SK-N-MC (cell line): ENCODE results near the gene MEPE.

Experiments used
- DNase-seq: peaks from one replicate; pipeline ENCODE4 v3.0.0-alpha.2; 2011; ENCODE audit warnings: low read depth, low spot score
- H3K27ac ChIP-seq: fragments of 200-600 bp; sonication (generic); 2 replicates; pipeline ENCODE4 v1.5.1; 2016; ENCODE audit warnings: mixed run types
- H3K36me3 ChIP-seq: fragments of 200-600 bp; sonication (generic); 2 replicates; pipeline ENCODE4 v1.6.1; 2017; ENCODE audit warnings: antibody characterized with exemption, low read length, mixed read lengths; ENCODE audit not compliant: insufficient read depth
- H3K4me3 ChIP-seq: fragments of 200-600 bp; sonication (generic); 2 replicates; pipeline ENCODE4 v1.5.1; 2016
- H3K9ac ChIP-seq: fragments of 200-600 bp; sonication (generic); 2 replicates; pipeline ENCODE4 v1.8.0; 2017; ENCODE audit warnings: mixed run types, mixed read lengths; ENCODE audit not compliant: insufficient read length
- H3K9me3 ChIP-seq: fragments of 200-600 bp; sonication (generic); 2 replicates; pipeline ENCODE4 v1.6.1; 2017; ENCODE audit warnings: low read depth, mild to moderate bottlenecking, antibody characterized with exemption, low read length, moderate library complexity, mixed read lengths
- EZH2 ChIP-seq: fragments of 200-600 bp; sonication (generic); IDR thresholded peaks from one replicate; pipeline ENCODE4 v1.6.1; 2017; ENCODE audit warnings: antibody characterized with exemption
- FOXP2 ChIP-seq: optimal IDR thresholded peaks from 2 replicates; pipeline ENCODE3; 2011; ENCODE audit warnings: mild to moderate bottlenecking, moderate library complexity; ENCODE audit not compliant: insufficient read depth; ENCODE audit errors: extremely low read length, control extremely low read depth
- POLR2AphosphoS5 ChIP-seq: IDR thresholded peaks from 2 replicates; pipeline ENCODE4 v1.6.1; 2012; ENCODE audit warnings: mild to moderate bottlenecking, low read depth, low read length, borderline replicate concordance

MEPE gene

DNA sequence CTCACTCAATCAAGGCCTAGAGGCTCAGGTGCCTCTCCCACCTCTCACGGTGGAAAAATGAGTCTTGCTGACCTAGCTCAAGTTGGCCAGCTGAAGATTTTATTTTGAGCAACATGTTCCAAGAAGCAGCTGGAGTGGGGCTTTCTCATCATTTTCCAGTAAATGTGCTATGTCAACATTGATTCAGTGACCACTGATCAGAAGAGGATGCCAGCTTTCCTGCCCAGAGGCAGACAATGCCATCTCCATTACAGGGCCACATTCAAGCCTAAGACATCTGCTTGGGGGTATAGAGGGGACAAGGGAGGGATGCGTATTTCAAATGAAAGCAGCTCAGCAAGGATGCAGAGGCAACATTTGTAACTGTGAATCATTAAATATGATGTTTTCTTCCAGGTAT lies 3.0 kb downstream of the MEPE start:
- TF ChIP-seq FOXP2 (no peak), EZH2 (no peak), POLR2AphosphoS5 (no peak)
- Histone ChIP-seq H3K9ac (no peak overlapping the region), H3K36me3 (no peaks in the 10 kb centered on the region), H3K27ac (no peak overlapping the region), H3K4me3 (no peak overlapping the region), H3K9me3 (no peaks in the 10 kb centered on the region)
- DNase-seq: no peak

DNA sequence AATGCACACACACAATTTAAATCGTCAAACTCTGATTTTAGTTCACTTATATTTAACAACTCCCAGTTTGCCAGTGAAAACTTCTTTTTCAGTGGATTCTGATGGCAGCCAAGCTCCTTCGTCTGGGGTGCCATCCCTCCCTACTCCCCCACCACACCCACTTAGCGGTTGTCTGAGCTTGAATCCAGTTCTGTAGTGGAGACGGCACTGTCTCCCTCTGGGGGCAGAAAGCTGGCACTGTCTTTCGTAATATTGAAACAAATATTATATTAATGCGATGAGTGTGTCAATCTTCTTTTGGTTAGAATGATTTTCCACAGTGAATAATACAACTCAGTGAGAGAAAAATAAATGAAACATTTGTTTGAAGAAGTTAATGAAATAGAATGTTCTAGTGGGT lies 5.4 kb downstream of the MEPE start:
- H3K9ac ChIP-seq: no peak overlapping the region
- no peak for DNase-seq
- H3K4me3 ChIP-seq: no peak overlapping the region
- H3K9me3 ChIP-seq: no peaks in the 10 kb centered on the region
- TF ChIP-seq FOXP2 (no peak), EZH2 (no peak), POLR2AphosphoS5 (no peak)
- no peaks in the 10 kb centered on the region for H3K36me3 ChIP-seq
- H3K27ac ChIP-seq: no peak overlapping the region

DNA sequence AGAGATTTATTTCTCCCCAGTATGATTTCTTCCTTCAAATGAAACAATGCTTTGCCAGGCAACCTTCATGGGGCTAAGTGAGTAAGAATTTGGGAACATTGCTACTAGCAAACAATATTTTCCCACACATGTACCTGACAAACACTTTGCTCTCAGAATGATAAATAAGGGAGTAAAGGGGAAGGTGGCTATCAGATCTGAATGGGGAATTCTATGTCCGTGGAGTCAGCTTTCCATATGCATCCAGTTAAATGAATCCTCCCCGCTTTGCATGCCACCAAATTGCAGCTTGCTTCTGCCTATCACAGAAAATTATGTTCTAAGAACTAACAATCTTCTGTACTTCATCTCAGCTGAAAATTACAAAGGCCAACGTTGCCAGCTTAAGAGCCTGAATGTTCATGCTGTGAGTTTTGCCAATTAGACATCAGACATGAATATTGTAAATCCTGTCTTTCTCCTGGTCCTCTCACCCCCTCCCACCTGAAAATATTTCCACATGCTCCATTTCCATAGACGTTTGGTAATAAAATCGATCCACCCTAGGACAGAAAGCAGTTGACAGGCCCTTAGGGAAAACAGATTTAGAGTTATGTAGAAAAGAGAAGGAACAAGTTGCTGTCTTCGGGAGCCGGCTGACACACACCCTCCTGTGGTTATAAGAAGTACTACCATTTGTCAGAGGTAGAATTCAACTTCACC lies 6.3 kb downstream of the MEPE start:
- Histone ChIP-seq H3K27ac (no peak overlapping the region), H3K9me3 (no peaks in the 10 kb centered on the region), H3K36me3 (no peaks in the 10 kb centered on the region), H3K4me3 (0 out of 2 replicates have a peak overlapping the region, but pooled peaks have one; percentile 25), H3K9ac (no peak overlapping the region)
- DNase-seq: peak; percentile 24
- TF ChIP-seq POLR2AphosphoS5 (no peak), FOXP2 (no peak), EZH2 (no peak)

DNA sequence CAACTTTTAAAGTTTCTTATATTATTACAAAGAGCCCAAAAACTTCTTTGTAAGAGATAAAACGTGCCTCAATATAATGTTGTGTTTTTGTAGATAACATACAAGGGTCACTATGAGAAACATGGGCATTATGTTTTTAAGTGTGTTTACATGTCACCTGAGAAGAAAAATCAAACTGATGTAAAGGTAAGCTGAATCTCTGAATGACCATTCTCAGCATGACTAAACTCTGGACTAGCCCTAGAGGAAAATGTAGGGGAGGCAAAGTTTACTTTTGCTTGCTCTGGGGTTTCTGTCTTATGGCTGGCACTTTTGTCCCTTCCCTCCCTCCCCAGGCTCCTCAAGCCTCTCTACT lies 6.8 kb downstream of the MEPE start:
- Histone ChIP-seq H3K4me3 (no peak overlapping the region), H3K9ac (no peak overlapping the region), H3K9me3 (no peaks in the 10 kb centered on the region), H3K36me3 (no peaks in the 10 kb centered on the region), H3K27ac (no peak overlapping the region)
- DNase-seq: no peak
- TF ChIP-seq POLR2AphosphoS5 (no peak), EZH2 (no peak), FOXP2 (no peak)

DNA sequence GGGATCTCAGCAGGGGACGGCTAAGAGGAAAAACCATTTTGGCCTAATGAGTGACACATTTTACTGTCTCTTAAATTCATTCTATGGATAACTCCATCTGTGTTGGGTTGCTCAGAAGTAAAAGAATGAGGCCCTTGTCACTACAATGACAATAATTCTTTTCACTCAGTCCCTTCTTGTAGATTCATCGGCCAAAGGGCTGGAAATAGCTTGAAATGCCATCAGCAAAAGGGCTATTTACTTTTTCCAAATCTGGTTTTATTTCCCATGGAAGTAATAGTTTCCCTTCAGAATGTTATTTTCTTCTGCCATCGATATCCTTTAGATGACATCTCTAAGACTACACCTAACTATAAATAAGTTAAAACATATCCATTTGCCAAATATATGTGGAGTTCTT lies 7.4 kb downstream of the MEPE start:
- no peaks in the 10 kb centered on the region for H3K9me3 ChIP-seq
- DNase-seq: no peak
- no peak overlapping the region for H3K27ac ChIP-seq
- H3K9ac ChIP-seq: no peak overlapping the region
- TF ChIP-seq EZH2 (no peak), FOXP2 (no peak), POLR2AphosphoS5 (no peak)
- no peak overlapping the region for H3K4me3 ChIP-seq
- H3K36me3 ChIP-seq: no peaks in the 10 kb centered on the region

DNA sequence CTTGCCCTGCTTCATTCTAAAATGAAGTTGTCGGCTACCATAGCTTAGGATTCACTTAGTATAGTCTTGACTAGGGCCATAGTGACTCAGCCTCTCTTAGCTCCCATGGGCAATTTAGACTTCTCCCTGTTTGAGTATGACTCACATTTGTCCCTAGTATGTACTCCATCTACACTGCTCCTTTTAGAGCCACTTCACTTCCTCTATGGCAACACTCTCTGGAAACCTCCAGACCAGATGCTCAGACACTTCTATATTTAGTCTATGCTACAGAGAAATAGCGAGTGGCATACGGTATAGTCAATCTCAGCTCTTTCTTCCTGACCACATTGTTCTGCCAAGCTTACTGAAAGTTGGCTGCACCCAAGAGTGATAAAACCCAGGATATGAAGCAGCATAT lies 11.2 kb downstream of the MEPE start:
- no peak overlapping the region for H3K27ac ChIP-seq
- H3K9ac ChIP-seq: no peak overlapping the region
- TF ChIP-seq EZH2 (no peak), FOXP2 (no peak), POLR2AphosphoS5 (no peak)
- no peak for DNase-seq
- H3K9me3 ChIP-seq: no peaks in the 10 kb centered on the region
- no peak overlapping the region for H3K4me3 ChIP-seq
- no peaks in the 10 kb centered on the region for H3K36me3 ChIP-seq

DNA sequence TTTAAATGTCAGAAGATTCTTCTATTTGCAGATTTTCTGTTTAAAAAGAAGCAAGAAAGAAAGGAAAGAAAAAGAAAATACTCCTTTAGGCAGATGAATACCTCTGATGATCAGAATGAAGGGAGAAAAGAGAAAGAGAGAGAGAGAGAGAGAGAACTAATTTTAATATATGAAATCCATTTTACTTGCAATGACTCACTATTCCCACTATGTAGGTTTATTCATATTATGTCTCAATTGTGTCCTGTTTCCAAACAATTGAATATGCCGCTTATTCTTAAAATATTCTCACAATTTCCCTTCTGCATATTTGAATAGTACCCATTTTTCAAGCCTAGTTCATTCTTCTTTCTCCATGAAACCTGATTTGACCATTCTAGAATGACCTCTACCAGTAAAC lies 11.7 kb downstream of the MEPE start:
- no peak for DNase-seq
- Histone ChIP-seq H3K4me3 (no peak overlapping the region), H3K9me3 (no peaks in the 10 kb centered on the region), H3K9ac (no peak overlapping the region), H3K36me3 (no peaks in the 10 kb centered on the region), H3K27ac (no peak overlapping the region)
- TF ChIP-seq EZH2: no peak
- TF ChIP-seq FOXP2: no peak
- TF ChIP-seq POLR2AphosphoS5: no peak

DNA sequence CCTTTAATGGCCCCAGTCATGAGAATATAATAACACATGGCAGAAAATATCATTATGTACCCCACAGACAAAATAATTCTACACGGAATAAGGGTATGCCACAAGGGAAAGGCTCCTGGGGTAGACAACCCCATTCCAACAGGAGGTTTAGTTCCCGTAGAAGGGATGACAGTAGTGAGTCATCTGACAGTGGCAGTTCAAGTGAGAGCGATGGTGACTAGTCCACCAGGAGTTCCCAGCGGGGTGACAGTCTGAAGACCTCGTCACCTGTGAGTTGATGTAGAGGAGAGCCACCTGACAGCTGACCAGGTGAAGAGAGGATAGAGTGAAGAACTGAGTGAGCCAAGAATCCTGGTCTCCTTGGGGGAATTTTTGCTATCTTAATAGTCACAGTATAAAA lies 13.5 kb downstream of the MEPE start:
- TF ChIP-seq FOXP2: no peak
- no peak for TF ChIP-seq EZH2
- TF ChIP-seq POLR2AphosphoS5: no peak
- DNase-seq: no peak
- Histone ChIP-seq H3K4me3 (no peak overlapping the region), H3K36me3 (no peaks in the 10 kb centered on the region), H3K9me3 (no peaks in the 10 kb centered on the region), H3K9ac (no peak overlapping the region), H3K27ac (no peak overlapping the region)

DNA sequence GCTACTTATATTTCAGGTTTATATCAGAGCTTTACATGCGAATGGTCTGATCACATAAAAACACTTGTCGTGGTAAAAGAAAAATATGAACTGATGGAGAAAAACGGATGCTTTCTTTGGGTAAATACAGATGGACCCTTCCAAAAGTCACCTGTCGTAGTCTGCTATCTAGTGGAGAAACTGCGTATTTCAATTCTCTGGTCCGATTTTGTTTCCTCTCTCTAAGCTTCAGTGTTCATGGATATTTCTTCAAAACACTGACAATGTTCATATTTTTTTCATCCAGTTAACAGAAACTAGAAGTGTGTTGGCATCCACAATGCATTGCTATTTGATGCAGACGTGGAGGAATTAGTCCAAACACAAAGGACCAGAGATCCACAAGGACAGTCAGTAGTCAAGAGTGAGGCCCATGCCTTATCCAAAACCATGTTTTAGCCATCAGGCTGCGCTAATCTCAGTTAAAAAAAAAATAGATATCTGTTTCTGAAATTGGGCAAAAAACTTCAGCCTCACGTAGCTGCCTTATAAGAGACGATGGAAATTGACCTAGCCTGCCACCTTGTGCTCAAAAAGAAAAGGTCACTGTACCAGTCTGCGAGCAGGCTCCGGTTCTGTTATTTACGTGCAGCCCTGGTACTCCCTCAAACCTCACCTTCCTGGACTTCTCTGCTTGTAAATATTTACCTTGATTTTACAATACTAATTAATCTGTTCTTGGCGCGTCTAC lies 16.0 kb downstream of the MEPE start:
- TF ChIP-seq POLR2AphosphoS5 (no peak), FOXP2 (peak; percentile 22)
- DNase-seq: peak; percentile 56
- H3K27ac ChIP-seq: no peak overlapping the region
- no peaks in the 10 kb centered on the region for H3K9me3 ChIP-seq
- H3K36me3 ChIP-seq: no peaks in the 10 kb centered on the region
- H3K9ac ChIP-seq: no peak overlapping the region
- no peak overlapping the region for H3K4me3 ChIP-seq
